Coronary artery (tissue), 2 donors: ENCODE results near the gene PLPPR2.

ENCODE experiments used
- DNase-seq: peaks from one replicate; pipeline ENCODE4 v3.0.0-alpha.2; 2017; ENCODE audit warnings: low spot score
- H3K27ac ChIP-seq, 2 donors: fragments of 200-600 bp; sonication (generic); one replicate each; pipeline ENCODE4 v1.5.1; 2016 to 2019
- H3K4me3 ChIP-seq: fragments of 200-600 bp; sonication (generic); 2 replicates; pipeline ENCODE4 v1.5.1; 2016; ENCODE audit warnings: mild to moderate bottlenecking, moderate library complexity
- TF ChIP-seq, protein P1 (sequence below): fragments of 200-600 bp; sonication (generic); IDR thresholded peaks from one replicate; pipeline ENCODE4 v1.5.1; 2019; ENCODE audit warnings: antibody characterized with exemption

The PLPPR2 gene

GRCh38 chr19:11359421-11359820, 4.2 kb downstream of the PLPPR2 start:
- Histone ChIP-seq H3K4me3 (no peak overlapping the region), H3K27ac (no peak overlapping the region)
- DNase-seq: no peak
- TF ChIP-seq, protein P1, sequence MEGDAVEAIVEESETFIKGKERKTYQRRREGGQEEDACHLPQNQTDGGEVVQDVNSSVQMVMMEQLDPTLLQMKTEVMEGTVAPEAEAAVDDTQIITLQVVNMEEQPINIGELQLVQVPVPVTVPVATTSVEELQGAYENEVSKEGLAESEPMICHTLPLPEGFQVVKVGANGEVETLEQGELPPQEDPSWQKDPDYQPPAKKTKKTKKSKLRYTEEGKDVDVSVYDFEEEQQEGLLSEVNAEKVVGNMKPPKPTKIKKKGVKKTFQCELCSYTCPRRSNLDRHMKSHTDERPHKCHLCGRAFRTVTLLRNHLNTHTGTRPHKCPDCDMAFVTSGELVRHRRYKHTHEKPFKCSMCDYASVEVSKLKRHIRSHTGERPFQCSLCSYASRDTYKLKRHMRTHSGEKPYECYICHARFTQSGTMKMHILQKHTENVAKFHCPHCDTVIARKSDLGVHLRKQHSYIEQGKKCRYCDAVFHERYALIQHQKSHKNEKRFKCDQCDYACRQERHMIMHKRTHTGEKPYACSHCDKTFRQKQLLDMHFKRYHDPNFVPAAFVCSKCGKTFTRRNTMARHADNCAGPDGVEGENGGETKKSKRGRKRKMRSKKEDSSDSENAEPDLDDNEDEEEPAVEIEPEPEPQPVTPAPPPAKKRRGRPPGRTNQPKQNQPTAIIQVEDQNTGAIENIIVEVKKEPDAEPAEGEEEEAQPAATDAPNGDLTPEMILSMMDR: no peak

DNA sequence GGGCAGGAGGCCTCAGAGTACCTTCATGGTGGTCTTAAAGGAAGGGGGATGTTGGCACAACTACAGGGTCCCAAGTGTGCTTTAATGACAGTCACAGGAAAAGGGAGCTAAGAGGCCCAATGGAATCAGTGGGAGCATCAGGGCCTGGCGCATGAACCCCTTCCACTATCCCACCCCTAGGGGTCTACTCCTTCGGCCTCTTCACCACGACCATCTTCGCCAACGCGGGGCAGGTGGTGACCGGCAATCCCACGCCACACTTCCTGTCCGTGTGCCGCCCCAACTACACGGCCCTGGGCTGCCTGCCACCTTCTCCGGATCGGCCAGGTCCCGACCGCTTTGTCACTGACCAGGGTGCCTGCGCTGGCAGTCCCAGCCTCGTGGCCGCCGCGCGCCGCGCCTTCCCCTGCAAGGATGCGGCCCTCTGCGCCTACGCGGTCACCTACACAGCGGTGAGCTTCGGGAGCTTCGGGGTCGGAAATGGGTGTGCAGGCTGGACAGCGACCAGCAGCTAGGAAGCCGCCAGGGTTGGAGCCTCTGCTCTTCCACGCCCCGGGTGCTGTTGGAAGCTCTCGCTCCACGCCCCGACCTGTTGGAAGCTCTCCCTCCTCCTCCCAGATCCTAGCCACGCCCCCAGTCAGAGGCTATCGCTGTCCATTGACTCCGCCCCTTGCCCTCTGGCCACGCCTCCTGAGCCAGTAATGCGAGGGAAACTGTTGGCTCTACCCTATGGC, 6.0 kb downstream of the PLPPR2 start:
- no peak overlapping the region for H3K27ac ChIP-seq

GRCh38 chr19:11361771-11362731, 6.8 kb downstream of the PLPPR2 start:
- H3K4me3 ChIP-seq: no peak overlapping the region
- no peak for DNase-seq
- no peak overlapping the region for H3K27ac ChIP-seq
- TF ChIP-seq, protein P1: no peak

More for the DNA sequence above, 6.0 kb downstream of the PLPPR2 start:
- no peak for DNase-seq
- H3K4me3 ChIP-seq: no peak overlapping the region
- TF ChIP-seq, protein P1: no peak

GRCh38 chr19:11363881-11364280, 8.6 kb downstream of the PLPPR2 start:
- TF ChIP-seq, protein P1: no peak

GRCh38 chr19:11364296-11364904, 9.2 kb downstream of the PLPPR2 start:
- TF ChIP-seq, protein P1: no peak
- no peak overlapping the region for H3K27ac ChIP-seq
- no peak overlapping the region for H3K4me3 ChIP-seq
- DNase-seq: no peak

More at GRCh38 chr19:11363881-11364280, 8.6 kb downstream of the PLPPR2 start:
- H3K4me3 ChIP-seq: no peak overlapping the region
- no peak for DNase-seq
- H3K27ac ChIP-seq: no peak overlapping the region

DNA sequence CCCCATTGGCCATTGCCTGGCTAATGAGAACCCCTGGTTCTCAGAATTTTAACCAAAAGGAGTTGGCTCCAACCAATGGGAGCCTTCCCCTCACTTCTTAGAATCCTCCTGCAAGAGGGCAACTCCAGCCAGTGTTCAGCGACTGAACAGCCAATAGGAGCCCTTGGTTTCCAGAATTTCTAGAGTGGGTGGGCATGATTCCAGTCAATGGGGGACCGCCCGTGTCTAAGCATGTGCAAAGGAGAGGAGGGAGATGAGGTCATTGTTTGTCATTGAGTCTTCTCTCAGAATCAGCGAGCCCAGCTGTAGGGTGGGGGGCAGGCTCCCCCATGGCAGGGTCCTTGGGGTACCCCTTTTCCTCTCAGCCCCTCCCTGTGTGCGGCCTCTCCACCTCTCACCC, 9.7 kb downstream of the PLPPR2 start:
- H3K27ac ChIP-seq: no peak overlapping the region
- TF ChIP-seq, protein P1: no peak
- H3K4me3 ChIP-seq: no peak overlapping the region
- no peak for DNase-seq
